Fibroblast of gingiva (primary cell): ENCODE data around the gene DLGAP1.

Experiments
- DNase-seq: peaks from one replicate; pipeline ENCODE4 v3.0.0-alpha.2; 2011; ENCODE audit warnings: low read depth

DLGAP1 gene

DNA sequence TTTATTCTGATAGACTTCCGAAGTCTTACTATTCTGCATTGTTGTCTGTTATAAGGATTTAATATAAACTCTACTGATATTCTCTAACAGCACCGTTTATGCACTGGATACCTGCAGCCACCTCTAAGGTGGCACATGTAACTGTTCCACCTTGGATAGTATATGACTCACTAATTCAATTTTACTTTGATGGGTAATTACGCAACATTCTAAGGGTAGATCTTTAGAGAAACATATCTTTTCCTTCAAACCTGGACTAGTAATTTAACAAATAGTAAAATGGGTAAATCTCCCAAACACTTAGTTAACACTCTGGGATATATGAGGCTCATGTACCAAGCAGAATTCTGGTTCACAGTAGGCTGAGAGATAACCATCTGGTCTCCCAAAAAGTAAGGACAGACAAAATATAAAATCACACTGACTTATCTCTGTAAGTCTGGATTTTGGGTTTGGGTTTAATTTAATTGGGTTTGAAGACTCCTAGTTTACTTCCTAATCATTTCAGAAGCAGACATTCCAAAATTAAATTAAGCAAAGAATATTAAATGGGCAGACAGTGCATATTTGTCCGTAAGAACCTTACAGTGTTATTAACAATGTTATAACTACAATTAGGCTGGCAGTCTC, 590.3 kb downstream of the DLGAP1 start:
- no peak for DNase-seq

DNA sequence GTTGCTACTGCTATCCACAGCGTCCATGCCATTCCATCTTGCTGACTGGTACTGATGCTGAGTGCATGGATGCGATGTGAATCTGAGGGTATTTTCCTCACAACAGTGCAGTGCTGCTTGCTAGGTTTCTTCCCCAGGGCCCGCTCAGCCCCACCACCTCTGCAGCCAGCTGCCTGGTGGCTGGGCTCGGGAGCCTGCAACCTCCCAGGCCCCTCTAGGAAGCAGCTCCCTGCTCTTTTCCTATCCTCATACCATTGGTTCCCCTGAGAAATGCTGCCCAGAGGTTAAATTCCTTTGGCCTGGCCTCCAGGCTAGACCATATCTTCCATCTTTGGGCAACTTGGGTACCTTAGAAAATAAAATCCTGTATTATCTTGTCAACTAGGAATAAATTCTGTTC, 591.5 kb downstream of the DLGAP1 start:
- DNase-seq: no peak

GRCh38 chr18:3863006-3863405, 592.1 kb downstream of the DLGAP1 start:
- no peak for DNase-seq

GRCh38 chr18:3861495-3861894, 593.6 kb downstream of the DLGAP1 start:
- no peak for DNase-seq

DNA sequence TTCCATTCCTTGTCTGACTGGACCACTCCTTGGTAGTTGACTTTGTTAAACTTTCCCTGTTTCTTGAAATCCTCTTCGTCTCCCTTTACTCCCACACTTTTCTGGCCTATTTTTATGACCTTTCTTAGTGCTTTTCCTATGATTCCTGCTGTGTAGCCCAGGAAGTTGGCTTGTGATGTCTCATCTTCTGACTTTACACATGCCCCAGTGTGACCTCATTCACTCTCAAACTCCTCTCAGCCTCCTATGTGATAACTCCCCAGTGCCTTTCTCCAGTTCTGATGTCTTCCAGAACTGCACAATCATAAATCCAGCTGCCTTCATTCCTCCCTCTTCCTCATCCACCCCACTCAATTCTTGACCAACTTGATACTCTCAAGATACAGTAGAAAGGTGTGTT, 597.6 kb downstream of the DLGAP1 start:
- no peak for DNase-seq

DNA sequence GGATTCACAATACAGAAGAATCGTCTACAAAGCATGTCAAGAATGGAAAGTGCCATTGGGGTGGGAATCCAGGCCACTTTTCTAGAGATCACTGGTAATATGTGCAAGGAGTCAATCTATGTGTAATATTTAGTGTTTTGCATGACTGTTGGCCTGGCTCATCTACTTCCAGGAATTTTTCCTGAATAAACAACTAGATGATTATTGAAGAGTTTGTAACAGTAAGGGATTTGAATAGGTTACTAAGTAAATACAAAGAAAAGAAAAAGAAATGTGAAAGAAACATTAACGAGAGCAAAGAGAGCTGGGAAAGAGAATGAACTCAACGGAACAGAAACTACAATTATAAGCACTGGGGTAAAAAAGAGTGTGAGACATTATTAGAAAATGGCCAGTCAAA, 599.1 kb downstream of the DLGAP1 start:
- no peak for DNase-seq

- DNase-seq: no peak
Measured at GRCh38 chr18:3852321-3852720, 602.8 kb downstream of the DLGAP1 start.

- DNase-seq: no peak
Measured at GRCh38 chr18:3851159-3851558, 603.9 kb downstream of the DLGAP1 start.

- DNase-seq: no peak
Measured at GRCh38 chr18:3848316-3848715, 606.8 kb downstream of the DLGAP1 start.

DNA sequence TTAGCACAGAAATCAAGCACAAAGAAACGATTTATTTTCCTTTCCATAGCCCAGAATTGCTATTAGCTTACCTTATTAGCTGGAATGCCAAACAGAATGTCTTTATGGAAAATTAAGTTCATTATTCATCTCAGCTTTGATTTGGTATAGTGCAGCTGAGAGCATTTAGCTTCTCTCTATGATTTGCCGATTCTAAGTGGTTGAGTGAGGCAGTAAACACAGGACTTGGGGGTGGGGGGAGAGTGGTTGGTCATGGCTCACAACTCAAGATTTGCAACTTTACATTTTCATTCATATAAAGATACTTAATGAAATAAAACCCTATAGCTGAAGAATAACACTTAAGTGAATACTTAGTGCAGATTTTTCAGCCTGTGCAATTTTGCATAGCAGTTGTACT, 609.9 kb downstream of the DLGAP1 start:
- DNase-seq: no peak

GRCh38 chr18:3842844-3843243, 612.3 kb downstream of the DLGAP1 start:
- no peak for DNase-seq

DNA sequence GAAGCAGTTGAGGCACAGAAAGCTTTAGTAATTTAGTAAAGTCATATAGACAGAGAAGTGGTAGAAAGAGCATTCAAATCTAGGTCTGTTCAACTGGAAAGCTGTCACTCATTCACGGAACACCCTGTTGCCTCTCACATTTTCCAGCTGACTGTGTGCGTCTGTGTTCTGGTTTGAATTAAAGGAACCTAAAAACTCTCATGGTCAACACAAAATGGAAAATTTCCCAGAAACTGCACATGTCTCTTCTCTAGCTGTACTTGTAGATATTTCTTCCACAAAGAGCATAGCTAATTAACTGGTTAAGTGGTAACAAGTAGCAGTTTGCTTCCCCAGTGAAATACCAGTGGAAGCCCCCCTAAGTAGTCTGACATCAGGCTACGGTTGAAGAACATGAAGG, 614.3 kb downstream of the DLGAP1 start:
- no peak for DNase-seq

- no peak for DNase-seq
Measured at GRCh38 chr18:3839581-3839981, 615.5 kb downstream of the DLGAP1 start.

DNA sequence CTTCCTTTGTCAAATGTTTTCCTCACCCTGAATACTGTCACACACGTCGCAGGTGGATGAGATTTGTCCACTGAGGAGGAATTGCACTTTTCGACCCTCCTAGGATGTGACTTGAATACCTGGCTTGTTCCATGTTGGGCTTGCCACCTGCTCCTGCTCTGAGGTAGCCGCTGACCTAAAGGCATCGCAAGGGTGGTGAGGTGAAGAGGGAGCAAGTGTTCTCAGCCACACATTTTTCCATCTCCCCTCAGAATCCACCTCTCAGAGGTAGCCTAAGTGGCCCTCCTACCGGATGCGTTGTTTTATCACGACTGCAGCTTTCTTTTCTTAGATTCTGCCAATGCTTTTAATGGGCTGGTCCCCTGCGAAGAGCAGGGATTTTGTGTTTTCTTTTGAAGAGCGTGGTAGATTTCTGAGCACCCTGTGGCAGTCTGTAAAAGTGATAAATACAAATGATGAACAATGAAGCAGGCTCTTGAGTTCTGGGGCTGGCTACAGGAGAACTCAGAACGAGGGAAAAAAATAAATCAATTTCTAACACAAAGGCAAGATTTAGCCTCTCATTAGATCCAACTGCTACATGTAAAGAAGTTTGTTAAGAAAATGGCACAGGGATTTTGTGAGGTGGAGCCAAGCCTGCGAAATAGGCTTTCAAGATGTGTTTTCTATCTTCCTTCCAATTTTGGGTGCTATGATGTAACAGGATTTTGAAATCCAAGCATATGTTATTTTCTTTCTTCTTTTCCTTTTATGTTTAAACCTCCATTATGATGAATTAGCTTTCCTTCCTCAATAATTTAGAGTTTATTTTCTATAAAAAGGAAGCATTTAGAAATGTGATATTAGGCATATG, 618.4 kb downstream of the DLGAP1 start:
- DNase-seq: no peak

GRCh38 chr18:3832025-3832638, 623.0 kb downstream of the DLGAP1 start:
- no peak for DNase-seq

DNA sequence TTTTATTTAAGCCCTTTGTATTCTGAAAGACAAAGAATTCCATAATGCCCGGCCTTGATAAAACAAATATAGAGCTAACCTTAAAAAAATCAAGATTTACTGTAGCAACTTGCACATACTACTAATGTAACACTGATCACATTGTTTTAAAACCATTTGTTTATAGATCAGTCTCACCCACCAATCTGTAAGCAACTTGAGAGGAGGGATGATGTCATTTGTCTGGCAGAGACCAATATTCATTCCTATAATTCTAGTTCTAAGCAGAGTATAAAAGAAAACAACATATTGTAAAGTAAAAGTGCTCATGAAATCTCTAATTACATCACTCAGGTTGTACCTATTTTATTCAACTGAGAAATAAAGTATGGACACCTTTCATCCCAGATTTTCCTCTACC, 624.5 kb downstream of the DLGAP1 start:
- no peak for DNase-seq

- no peak for DNase-seq
Measured at GRCh38 chr18:3827236-3827845, 627.8 kb downstream of the DLGAP1 start.

DNA sequence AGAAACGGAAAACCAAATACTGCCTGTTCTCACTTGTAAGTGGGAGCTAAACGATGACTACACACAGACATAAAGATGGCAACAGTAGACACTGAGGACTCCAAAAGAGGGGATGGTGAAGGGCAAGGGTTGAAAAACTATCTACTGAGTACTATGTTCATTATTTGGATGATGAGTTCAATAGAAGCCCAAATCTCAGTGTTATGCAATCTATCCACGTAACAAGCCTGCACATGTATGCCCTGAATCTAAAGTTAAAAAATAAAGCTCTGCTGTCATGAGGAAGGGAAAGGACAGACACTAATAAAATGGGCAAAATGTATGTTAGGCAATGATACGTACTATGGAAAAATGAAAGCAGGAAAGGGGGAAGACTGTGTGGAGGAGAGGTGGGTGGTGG, 629.1 kb downstream of the DLGAP1 start:
- no peak for DNase-seq

DNA sequence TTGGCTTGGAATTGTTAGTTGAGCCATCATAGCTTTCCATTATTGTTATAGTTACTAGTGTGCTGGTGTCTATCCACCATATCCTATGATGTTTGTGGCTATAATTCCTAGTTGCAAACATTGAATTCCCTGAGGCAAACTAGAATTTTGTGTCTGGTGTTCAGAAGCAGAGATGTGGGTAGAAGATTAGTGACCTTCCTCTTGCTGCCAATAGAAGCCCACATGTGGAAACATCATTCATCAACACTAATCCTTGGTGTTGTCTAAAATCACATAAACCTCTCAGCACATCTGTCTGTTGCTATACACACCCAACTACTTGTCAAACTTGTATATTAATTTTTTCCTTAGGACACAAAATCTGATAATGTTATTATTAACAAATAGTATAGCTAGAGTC, 631.0 kb downstream of the DLGAP1 start:
- no peak for DNase-seq

DNA sequence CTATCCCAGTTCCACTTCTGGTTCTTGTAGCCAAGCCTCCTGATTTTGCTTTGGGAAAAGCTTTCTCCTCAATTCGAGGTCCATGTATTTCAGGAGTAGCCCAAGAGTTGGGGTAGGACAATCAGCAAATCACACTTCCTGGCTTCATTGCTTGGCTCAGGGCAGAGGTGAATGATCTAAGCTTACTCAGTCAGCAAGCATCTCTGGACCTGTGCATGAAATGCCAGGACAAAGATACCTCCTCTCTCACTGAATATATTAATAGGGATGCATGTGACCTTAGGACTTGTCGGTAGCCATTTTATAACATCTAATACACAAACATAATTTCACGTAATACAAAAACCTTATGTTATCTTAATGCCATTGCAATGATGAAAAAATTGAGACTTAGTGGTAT, 632.0 kb downstream of the DLGAP1 start:
- no peak for DNase-seq

- no peak for DNase-seq
Measured at GRCh38 chr18:3821524-3821923, 633.6 kb downstream of the DLGAP1 start.

- DNase-seq: no peak
Measured at GRCh38 chr18:3819961-3820360, 635.1 kb downstream of the DLGAP1 start.
